AG04450 (cell line): Measurements from ENCODE around the gene SPATS1. TPM values are rescaled to one million over a fixed set of nuclear protein-coding genes. Genes with fewer than 3 reads are reported as not detected.
"Not testable (repeated sequence)": the region's sequence is repeated elsewhere in the genome, so short reads cannot be mapped to it uniquely, and the experiment has no call there.

Experiments
- CTCF ChIA-PET: fragments of 300-600, 350-600 bp; formaldehyde crosslinking; extraction: SDS; loops from one replicate; lab custom pipeline; 2022; ENCODE audit warnings: antibody characterized with exemption, inconsistent platforms; lab: Charles Lee
- POLR2A ChIA-PET: fragments of 350-600 bp; formaldehyde crosslinking; extraction: SDS; loops from one replicate; lab custom pipeline; 2021; ENCODE audit warnings: antibody characterized with exemption, inconsistent platforms; lab: Yijun Ruan, JAX
- DNase-seq: peaks from one replicate; pipeline ENCODE4 v3.0.0-alpha.2; 2011; ENCODE audit warnings: low read depth, low spot score
- H3K27ac ChIP-seq: one replicate; pipeline ENCODE4 v1.5.1; 2012; ENCODE audit warnings: low read depth, low read length, control low read depth
- H3K27me3 ChIP-seq: one replicate; pipeline ENCODE4 v1.6.0; 2012; ENCODE audit warnings: low read length; ENCODE audit not compliant: control insufficient read depth, insufficient read depth
- H3K4me3 ChIP-seq: 2 replicates; pipeline ENCODE4 v1.5.1; 2011; ENCODE audit warnings: mild to moderate bottlenecking, low read depth, low read length, control low read depth
- H3K9me3 ChIP-seq: 2 replicates; pipeline ENCODE4 v1.5.1; 2012; ENCODE audit warnings: low read length; ENCODE audit not compliant: control insufficient read depth, insufficient read depth
- polyA plus RNA-seq: library from polyadenylated mRNA; depleted of rRNA; stranded (reverse); fragments of >200 nt; gene quantifications from 2 replicates; pipeline ENCODE4 v1.2.3, GENCODE V29; 2011
- TF ChIP-seq, protein P1 (sequence below): IDR thresholded peaks from 2 replicates; pipeline ENCODE4 v1.5.1; 2011; ENCODE audit warnings: low read depth, low read length, control low read depth, inconsistent platforms

The SPATS1 gene
- polyA plus RNA-seq, 1 experiment = not detected

DNA sequence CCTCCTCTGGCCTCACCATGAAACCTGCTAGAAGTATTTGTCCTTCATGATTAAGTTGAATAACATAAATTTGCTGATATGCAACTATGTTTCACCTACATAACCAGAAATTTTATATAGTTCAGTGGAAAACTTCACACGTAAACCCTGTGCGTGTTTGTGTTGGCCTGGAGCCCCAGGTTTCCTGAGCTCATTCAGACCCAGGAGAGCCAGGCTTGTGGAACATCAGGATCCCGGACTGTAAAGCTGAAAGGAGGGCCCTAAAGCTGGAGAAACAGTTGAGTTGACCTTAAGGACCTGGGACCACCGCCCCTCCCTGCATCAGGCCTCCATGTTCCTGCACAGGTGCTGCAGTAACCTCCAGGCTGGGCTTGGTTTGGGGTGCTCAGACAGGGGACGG, 3.1 kb upstream of the SPATS1 start:
- DNase-seq = no peak
- peaks cover 4% of the 10 kb centered on the region; the same call in 1 of the 2 replicates for H3K9me3 ChIP-seq
- ChIA-PET CTCF (interaction anchor here (0.7 to 4.7 kb wide), 10 partner anchors 15 to 243 kb away, joined by 3 to 93 read pairs (median 5); partner anchors contain the start of genes AARS2, NFKBIE, SLC35B2 and TMEM151B), POLR2A (no interaction called here)
- TF ChIP-seq, protein P1, sequence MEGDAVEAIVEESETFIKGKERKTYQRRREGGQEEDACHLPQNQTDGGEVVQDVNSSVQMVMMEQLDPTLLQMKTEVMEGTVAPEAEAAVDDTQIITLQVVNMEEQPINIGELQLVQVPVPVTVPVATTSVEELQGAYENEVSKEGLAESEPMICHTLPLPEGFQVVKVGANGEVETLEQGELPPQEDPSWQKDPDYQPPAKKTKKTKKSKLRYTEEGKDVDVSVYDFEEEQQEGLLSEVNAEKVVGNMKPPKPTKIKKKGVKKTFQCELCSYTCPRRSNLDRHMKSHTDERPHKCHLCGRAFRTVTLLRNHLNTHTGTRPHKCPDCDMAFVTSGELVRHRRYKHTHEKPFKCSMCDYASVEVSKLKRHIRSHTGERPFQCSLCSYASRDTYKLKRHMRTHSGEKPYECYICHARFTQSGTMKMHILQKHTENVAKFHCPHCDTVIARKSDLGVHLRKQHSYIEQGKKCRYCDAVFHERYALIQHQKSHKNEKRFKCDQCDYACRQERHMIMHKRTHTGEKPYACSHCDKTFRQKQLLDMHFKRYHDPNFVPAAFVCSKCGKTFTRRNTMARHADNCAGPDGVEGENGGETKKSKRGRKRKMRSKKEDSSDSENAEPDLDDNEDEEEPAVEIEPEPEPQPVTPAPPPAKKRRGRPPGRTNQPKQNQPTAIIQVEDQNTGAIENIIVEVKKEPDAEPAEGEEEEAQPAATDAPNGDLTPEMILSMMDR = no peak
- peaks cover 58% of the 10 kb centered on the region for H3K27me3 ChIP-seq
- no peak overlapping the region for H3K27ac ChIP-seq
- no peak overlapping the region for H3K4me3 ChIP-seq

DNA sequence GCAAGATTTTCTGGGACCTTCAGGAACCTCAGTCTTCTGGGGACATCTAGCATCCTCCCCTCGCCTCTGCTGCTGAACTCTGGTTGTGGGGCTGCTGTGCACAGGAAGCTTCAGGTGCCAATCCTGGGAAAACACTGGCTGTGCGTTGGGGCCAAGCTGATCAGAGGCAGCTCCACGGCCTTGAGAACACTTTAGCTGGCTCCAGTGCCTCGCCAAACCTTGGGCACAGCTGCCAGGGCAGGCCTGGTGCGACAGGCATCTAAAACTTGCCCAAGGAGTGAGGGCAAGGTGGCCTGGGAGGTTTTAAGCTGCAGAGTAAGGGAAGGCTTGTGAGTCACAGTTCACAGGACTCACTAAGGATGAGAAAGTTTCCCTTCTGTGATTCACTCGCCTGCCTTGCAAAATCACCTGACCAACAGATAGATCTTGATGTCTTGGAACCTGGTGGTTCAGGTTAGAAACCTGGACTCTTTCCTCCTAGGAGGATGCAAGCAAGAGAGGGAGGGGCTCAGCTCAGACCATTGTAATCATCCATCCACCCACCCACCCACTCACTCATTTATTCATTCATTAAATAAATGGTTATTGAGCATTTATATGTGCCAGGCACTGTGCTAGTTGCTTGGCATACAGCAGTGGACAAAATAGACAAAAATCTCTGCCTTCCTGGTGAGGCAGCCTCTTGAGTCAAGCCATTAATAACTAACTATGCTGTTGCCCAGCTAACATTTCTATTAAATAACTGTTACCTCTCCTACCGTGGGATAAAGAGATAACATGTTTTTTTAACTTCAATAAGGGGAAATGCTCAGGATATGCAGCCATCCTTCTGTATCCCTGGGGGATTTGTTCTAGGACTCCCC, 2.5 kb upstream of the SPATS1 start:
- DNase-seq = no peak
- ChIA-PET POLR2A (no interaction called here), CTCF (interaction anchor here (0.9 to 4.7 kb wide), 6 partner anchors 16 to 168 kb away, joined by 3 to 93 read pairs (median 6); partner anchors contain the start of genes AARS2, NFKBIE and TMEM151B)
- no peak overlapping the region for H3K27ac ChIP-seq
- TF ChIP-seq, protein P1 = no peak
- H3K27me3 ChIP-seq = peaks cover 64% of the 10 kb centered on the region
- H3K9me3 ChIP-seq = peaks cover 4% of the 10 kb centered on the region; the same call in 1 of the 2 replicates
- H3K4me3 ChIP-seq = no peak overlapping the region

DNA sequence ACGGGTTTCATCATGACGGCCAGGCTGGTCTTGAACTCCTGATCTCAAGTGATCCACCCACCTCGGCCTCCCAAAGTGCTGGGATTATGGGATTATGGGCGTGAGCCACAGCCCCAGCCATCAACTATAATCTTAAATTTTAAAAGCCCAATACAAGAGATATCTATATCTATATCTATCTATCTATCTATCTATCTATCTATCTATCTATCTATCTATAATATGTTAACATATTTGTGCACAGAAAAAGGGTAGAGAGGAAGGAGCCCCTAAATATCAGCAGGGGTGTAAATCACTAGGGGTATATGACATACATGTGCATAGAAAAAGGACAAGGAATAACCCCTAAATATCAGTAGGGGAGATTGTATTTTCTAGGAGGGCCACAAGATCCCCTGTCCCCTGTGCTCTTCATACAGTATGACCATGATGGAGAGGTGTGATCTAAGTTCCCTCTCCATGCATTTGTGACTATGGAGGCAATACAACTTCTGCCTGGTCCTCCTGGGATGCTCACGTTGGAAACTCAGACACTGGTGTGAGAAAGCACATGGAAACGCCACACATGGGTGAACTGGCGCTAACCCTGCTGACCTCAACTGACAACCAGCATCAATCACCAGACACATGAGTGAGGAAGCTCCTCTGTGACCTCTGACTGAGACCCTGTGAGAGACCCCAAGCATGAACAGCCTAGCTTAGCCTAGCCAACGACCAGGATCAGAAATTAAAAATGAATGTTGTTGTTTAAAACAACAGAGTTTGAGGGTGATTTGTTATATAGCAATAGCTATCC, 1.2 kb upstream of the SPATS1 start:
- Histone ChIP-seq H3K4me3 (no peak overlapping the region), H3K9me3 (peaks cover 4% of the 10 kb centered on the region; the same call in 1 of the 2 replicates), H3K27ac (no peak overlapping the region), H3K27me3 (peaks cover 72% of the 10 kb centered on the region)
- TF ChIP-seq, protein P1 = no peak
- POLR2A ChIA-PET = no interaction called here
- no peak for DNase-seq
- CTCF ChIA-PET = interaction anchor here (1.1 to 2.9 kb wide), 2 partner anchors 10 to 74 kb away, joined by 3 to 14 read pairs; no protein-coding TSS in a partner anchor

DNA sequence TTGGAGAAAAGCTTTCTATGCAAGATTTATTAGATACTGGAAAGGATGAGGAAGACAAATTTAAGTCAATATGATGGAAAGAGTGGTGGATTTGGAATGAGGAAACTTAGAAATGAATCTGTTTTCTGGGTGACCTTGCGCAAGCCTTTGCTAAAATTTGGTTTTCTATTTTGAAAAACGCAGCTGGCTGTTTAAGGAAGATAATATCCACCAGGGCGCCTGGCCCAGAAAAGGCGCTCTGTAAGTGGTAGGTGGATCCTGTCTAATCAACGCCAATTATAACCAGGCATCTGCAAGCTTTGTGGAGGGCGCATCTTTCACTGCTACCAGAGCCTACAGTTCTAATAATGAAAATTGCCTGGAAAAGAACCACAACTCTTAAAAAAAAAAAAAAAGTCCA, 398 bp upstream of the SPATS1 start:
- ChIA-PET CTCF (interaction anchor here (0.6 to 2.9 kb wide), 4 partner anchors 11 to 610 kb away, joined by 3 to 14 read pairs (median 3); no protein-coding TSS in a partner anchor), POLR2A (no interaction called here)
- DNase-seq = no peak
- Histone ChIP-seq H3K4me3 (no peak overlapping the region), H3K27me3 (peaks cover 71% of the 10 kb centered on the region), H3K9me3 (peaks cover 4% of the 10 kb centered on the region; the same call in 1 of the 2 replicates), H3K27ac (no peak overlapping the region)
- TF ChIP-seq, protein P1 = no peak

DNA sequence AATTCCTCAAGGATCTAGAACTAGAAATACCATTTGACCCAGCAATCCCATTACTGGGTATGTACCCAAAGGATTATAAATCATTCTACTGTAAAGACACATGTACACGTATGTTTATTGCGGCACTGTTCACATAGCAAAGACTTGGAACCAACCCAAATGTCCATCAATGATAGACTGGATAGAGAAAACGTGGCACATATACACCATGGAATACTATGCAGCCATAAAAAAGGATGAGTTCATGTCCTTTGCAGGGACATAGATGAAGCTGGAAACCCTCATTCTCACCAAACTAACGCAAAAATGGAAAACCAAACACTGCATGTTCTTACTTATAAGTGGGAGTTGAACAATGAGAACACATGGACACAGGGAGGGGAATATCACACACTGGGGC, 4.4 kb downstream of the SPATS1 start:
- peaks cover 48% of the 10 kb centered on the region for H3K27me3 ChIP-seq
- H3K4me3 ChIP-seq, DNase-seq, H3K27ac ChIP-seq, H3K9me3 ChIP-seq, POLR2A ChIA-PET: not testable (repeated sequence)
- CTCF ChIA-PET = interaction anchor here (0.6 to 1.3 kb wide), 3 partner anchors 33 to 112 kb away, joined by 3 read pairs; no protein-coding TSS in a partner anchor
